Raji (cell line): ENCODE results near the gene USP17L27.
"Not testable (repeated sequence)": the region's sequence is repeated elsewhere in the genome, so short reads cannot be mapped to it uniquely, and the experiment has no call there.

Experiments
- POLR2A ChIP-seq: IDR thresholded peaks from 2 replicates; pipeline ENCODE4 v1.6.1; 2011; ENCODE audit warnings: low read depth, low read length, control low read depth; ENCODE audit not compliant: insufficient read depth

Gene USP17L27

GRCh38 chr4:9343848-9344247 lies at the start of gene USP17L27:
USP17L27 (plus strand) TSS chr4:9344148; CDS start chr4:9344148, 0 bp downstream.
- TF ChIP-seq POLR2A, result not testable (repeated sequence)

- TF ChIP-seq POLR2A, result not testable (repeated sequence)
These were observed 19.1 kb upstream of the USP17L27 start, which contains the start of gene USP17L24 for GRCh38 chr4:9324865-9325264. USP17L24 (plus strand) TSS chr4:9325165; CDS start chr4:9325165, 0 bp downstream.

GRCh38 chr4:9329611-9330010 lies 14.3 kb upstream of the USP17L27 start, which contains the start of gene USP17L25:
USP17L25 (plus strand) TSS chr4:9329911; CDS start chr4:9329911, 0 bp downstream.
- not testable (repeated sequence) for TF ChIP-seq POLR2A

- TF ChIP-seq POLR2A, result not testable (repeated sequence)
These were observed 9.6 kb upstream of the USP17L27 start, which contains the start of gene USP17L26 for GRCh38 chr4:9334358-9334757. USP17L26 (plus strand) TSS chr4:9334658; CDS start chr4:9334658, 0 bp downstream.

- not testable (repeated sequence) for TF ChIP-seq POLR2A
These were observed 4.8 kb upstream of the USP17L27 start, which contains the start of gene USP17L5 for GRCh38 chr4:9339103-9339502. USP17L5 (plus strand) TSS chr4:9339403; CDS start chr4:9339403, 0 bp downstream.

GRCh38 chr4:9348593-9348992 lies 4.6 kb downstream of the USP17L27 start, which contains the start of gene USP17L28:
USP17L28 (plus strand) TSS chr4:9348893; CDS start chr4:9348893, 0 bp downstream.
- TF ChIP-seq POLR2A, result not testable (repeated sequence)

GRCh38 chr4:9353338-9353737 lies 9.4 kb downstream of the USP17L27 start, which contains the start of gene USP17L29:
USP17L29 (plus strand) TSS chr4:9353638; CDS start chr4:9353638, 0 bp downstream.
- TF ChIP-seq POLR2A, result not testable (repeated sequence)

GRCh38 chr4:9362829-9363228 lies 18.9 kb downstream of the USP17L27 start, which contains the start of gene USP17L30:
USP17L30 (plus strand) TSS chr4:9363129; CDS start chr4:9363129, 0 bp downstream.
- not testable (repeated sequence) for TF ChIP-seq POLR2A

GRCh38 chr4:9384126-9384525 lies 40.2 kb downstream of the USP17L27 start:
- no peak for TF ChIP-seq POLR2A
